HFFc6 (cell line): ENCODE data around the gene MAGI3. TPM values are rescaled to one million over a fixed set of nuclear protein-coding genes. Genes with fewer than 3 reads are reported as not detected.
A peak's percentile ranks its signal among the peaks of the same experiment; 100 is the strongest.

Experiments
- DNase-seq: peaks from one replicate; pipeline ENCODE4 v3.0.0-alpha.2; 2018
- H3K27ac Mint-ChIP-seq: 2 replicates; pipeline ENCODE4 v1.8.0; 2020; ENCODE audit warnings: mild to moderate bottlenecking, mixed read lengths
- H3K27me3 Mint-ChIP-seq: 2 replicates; pipeline ENCODE4 v1.8.0; 2021; ENCODE audit warnings: mild to moderate bottlenecking, moderate library complexity, mixed read lengths; ENCODE audit not compliant: insufficient read depth
- H3K36me3 Mint-ChIP-seq: 2 replicates; pipeline ENCODE4 v1.8.0; 2021; ENCODE audit warnings: low read depth, mixed read lengths
- H3K4me1 Mint-ChIP-seq: 2 replicates; pipeline ENCODE4 v1.8.0; 2020; ENCODE audit warnings: low read depth, mixed read lengths
- H3K4me3 Mint-ChIP-seq: 2 replicates; pipeline ENCODE4 v1.8.0; 2020; ENCODE audit warnings: mild to moderate bottlenecking, moderate library complexity, mixed read lengths
- H3K9me3 Mint-ChIP-seq: 2 replicates; pipeline ENCODE4 v1.8.0; 2020; ENCODE audit warnings: mild to moderate bottlenecking, mixed read lengths
- total RNA-seq, 6 experiments: library from RNA; stranded (reverse); fragmentation: NEBNext Ultra II Directional; extraction: Animal tissue kit (Norgen Biotek cat#: 25700); gene quantifications; 2 replicates in 1 of 6; 3 replicates in 5 of 6; pipeline ENCODE4 v1.2.3, GENCODE V29; 2021
- TF ChIP-seq, protein P1 (sequence below): fragments of 200-600 bp; sonication (generic); IDR thresholded peaks from 2 replicates; pipeline ENCODE4 v1.5.0; 2021; ENCODE audit warnings: antibody characterized with exemption, mild to moderate bottlenecking

Gene MAGI3
- total RNA-seq, 6 experiments from 2014 or later: 5.1 to 8.2 (median 7.6) TPM

DNA sequence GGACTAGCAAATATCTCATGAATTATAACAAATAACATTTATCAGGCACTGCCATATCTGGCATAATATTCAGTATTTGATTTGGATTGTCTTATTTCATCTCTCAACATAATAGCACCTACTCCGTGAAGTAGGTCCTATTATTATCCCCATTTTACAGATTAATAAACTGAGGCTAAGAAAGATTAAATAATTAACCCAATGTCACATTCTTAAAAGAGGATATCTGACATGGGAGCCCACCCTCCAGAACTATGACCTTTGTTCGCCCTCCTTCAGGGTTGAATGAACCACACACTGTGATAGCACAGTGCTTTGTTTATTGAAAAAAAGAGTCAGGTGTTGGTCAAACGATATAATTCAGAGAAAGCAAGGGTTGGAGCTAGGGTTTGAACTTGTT is 19.4 kb upstream of the MAGI3 start:
- Mint-ChIP-seq H3K4me1 (peaks cover 4% of the 10 kb centered on the region; the same call in 1 of the 2 replicates), H3K27ac (no peak overlapping the region)

DNA sequence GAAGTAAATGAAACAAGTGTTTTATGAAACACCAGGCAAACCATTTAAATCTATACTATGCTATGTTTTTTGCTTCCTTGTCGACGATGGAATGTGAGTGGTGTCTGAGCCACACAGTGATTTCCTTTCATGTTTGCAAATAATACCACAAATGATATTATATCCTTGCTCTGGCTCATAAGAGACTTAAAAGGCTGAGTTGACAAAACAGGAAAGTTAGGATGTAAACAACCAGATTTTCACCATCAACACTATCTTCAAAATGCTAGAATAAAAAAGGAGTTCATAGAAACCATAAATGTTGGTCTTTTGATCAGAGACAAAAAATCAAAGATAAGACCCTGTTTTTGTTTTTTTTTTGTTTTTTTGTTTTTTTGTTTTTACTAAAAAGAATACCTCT is 17.8 kb upstream of the MAGI3 start:
- no peak for DNase-seq
- H3K36me3 Mint-ChIP-seq: no peaks in the 10 kb centered on the region
- no peaks in the 10 kb centered on the region for H3K9me3 Mint-ChIP-seq
- H3K4me3 Mint-ChIP-seq: no peak overlapping the region
- H3K27me3 Mint-ChIP-seq: peaks cover 8% of the 10 kb centered on the region; the same call in 1 of the 2 replicates
- H3K27ac Mint-ChIP-seq: no peak overlapping the region
- peaks cover 7% of the 10 kb centered on the region; the same call in 1 of the 2 replicates for H3K4me1 Mint-ChIP-seq
- TF ChIP-seq, protein P1, sequence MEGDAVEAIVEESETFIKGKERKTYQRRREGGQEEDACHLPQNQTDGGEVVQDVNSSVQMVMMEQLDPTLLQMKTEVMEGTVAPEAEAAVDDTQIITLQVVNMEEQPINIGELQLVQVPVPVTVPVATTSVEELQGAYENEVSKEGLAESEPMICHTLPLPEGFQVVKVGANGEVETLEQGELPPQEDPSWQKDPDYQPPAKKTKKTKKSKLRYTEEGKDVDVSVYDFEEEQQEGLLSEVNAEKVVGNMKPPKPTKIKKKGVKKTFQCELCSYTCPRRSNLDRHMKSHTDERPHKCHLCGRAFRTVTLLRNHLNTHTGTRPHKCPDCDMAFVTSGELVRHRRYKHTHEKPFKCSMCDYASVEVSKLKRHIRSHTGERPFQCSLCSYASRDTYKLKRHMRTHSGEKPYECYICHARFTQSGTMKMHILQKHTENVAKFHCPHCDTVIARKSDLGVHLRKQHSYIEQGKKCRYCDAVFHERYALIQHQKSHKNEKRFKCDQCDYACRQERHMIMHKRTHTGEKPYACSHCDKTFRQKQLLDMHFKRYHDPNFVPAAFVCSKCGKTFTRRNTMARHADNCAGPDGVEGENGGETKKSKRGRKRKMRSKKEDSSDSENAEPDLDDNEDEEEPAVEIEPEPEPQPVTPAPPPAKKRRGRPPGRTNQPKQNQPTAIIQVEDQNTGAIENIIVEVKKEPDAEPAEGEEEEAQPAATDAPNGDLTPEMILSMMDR: no peak

More for the DNA sequence above, 19.4 kb upstream of the MAGI3 start:
- H3K27me3 Mint-ChIP-seq: peaks cover 6% of the 10 kb centered on the region; the same call in 1 of the 2 replicates
- no peaks in the 10 kb centered on the region for H3K9me3 Mint-ChIP-seq
- DNase-seq: no peak
- no peaks in the 10 kb centered on the region for H3K36me3 Mint-ChIP-seq
- H3K4me3 Mint-ChIP-seq: no peak overlapping the region
- TF ChIP-seq, protein P1: no peak

- peaks cover 8% of the 10 kb centered on the region; the same call in 1 of the 2 replicates for H3K27me3 Mint-ChIP-seq
Observed at GRCh38 chr1:113373644-113374043, 16.7 kb upstream of the MAGI3 start.

DNA sequence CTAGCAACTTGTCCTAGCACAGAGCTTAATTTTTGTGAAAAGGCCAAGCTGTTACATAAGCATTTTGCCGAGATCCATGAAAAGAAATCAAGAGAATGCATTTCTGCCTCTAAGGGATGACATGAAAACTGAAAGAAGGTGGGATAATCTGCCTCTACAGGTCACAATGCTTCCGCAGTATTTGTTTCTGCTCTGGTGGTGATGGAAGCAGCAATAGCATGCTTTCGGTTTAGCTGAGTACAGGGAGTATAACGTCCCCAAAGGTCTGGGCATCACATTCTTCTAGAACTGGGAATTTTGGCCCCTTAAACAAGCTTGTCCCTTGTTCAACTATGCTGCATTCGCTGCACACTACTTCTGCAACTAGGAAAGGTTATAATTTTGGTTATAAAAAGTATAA is 14.4 kb upstream of the MAGI3 start:
- Mint-ChIP-seq H3K36me3 (no peaks in the 10 kb centered on the region), H3K27me3 (peaks cover 4% of the 10 kb centered on the region; the same call in 1 of the 2 replicates), H3K27ac (no peak overlapping the region), H3K9me3 (no peaks in the 10 kb centered on the region), H3K4me1 (peaks cover 7% of the 10 kb centered on the region; the same call in 1 of the 2 replicates), H3K4me3 (peak overlapping the region; percentile 66; the same call in 1 of the 2 replicates)
- DNase-seq: no peak
- TF ChIP-seq, protein P1: no peak

More at GRCh38 chr1:113373644-113374043, 16.7 kb upstream of the MAGI3 start:
- Mint-ChIP-seq H3K36me3 (no peaks in the 10 kb centered on the region), H3K4me3 (no peak overlapping the region), H3K27ac (no peak overlapping the region), H3K9me3 (no peaks in the 10 kb centered on the region), H3K4me1 (peaks cover 7% of the 10 kb centered on the region; the same call in 1 of the 2 replicates)
- no peak for DNase-seq
- TF ChIP-seq, protein P1: no peak

DNA sequence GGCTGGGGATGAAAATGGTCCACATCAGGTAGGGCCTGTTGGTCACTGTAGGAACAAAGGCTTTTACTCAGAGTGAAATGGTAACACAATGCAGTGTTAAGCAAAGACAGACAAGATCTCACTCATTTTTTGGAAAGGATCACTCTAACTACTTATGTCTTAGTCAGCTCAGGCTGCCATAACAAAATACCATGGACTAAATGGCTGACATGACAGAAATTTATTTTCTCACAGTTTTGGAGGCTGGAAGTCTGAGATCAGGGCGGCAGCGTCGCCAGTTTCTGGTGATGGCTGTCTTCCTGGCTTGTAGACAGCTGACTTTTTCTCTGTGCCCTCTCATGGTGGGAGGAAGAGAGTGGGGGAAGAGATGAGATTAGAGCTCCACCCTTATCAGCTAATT is 10.2 kb upstream of the MAGI3 start:
- DNase-seq: no peak
- Mint-ChIP-seq H3K27me3 (peaks cover 2% of the 10 kb centered on the region; the same call in 1 of the 2 replicates), H3K4me3 (no peak overlapping the region), H3K36me3 (no peaks in the 10 kb centered on the region), H3K4me1 (peaks cover 7% of the 10 kb centered on the region; the same call in 1 of the 2 replicates), H3K27ac (no peak overlapping the region), H3K9me3 (no peaks in the 10 kb centered on the region)
- TF ChIP-seq, protein P1: no peak
